Panc1 (cell line): ENCODE results near the gene ZBP1. TPM values are rescaled to one million over a fixed set of nuclear protein-coding genes. Genes with fewer than 3 reads are reported as not detected.

ENCODE experiments used
- ATAC-seq: fragments of 200-7000 bp; cut with Tn5 transposase; 2 replicates; pipeline ENCODE4 v1.9.1; 2020; ENCODE audit warnings: mild to moderate bottlenecking, moderate library complexity
- BruUV-seq: library from RNA; stranded (reverse); fragments of 400-500 nt; replicated peaks from 2 replicates; lab custom pipeline; 2021; lab: Mats Ljungman, UMichigan
- CTCF ChIA-PET: fragments of 300-600 bp; sonication (Branson Sonifier 250); formaldehyde crosslinking; loops from one replicate; lab custom pipeline; 2022; ENCODE audit warnings: antibody characterized with exemption; lab: Charles Lee
- POLR2A ChIA-PET: fragments of 300-600 bp; sonication (Branson Sonifier 250); formaldehyde crosslinking; loops from one replicate; lab custom pipeline; 2022; ENCODE audit warnings: antibody characterized with exemption; lab: Charles Lee
- DNase-seq: peaks from one replicate; pipeline ENCODE4 v3.0.0-alpha.2; 2010; ENCODE audit warnings: low read depth, low spot score
- H3K27ac ChIP-seq: 2 replicates; pipeline ENCODE4 v1.5.1; 2011; ENCODE audit warnings: mild to moderate bottlenecking, low read length, inconsistent platforms
- H3K27me3 ChIP-seq: fragments of 200-500 bp; sonication (Bioruptor generic); 2 replicates; pipeline ENCODE4 v1.6.0; 2014; ENCODE audit warnings: low read length, inconsistent platforms; ENCODE audit not compliant: control insufficient read depth, insufficient read depth
- H3K36me3 ChIP-seq: fragments of 200-500 bp; sonication (Bioruptor generic); 2 replicates; pipeline ENCODE4 v1.5.1; 2014; ENCODE audit warnings: inconsistent platforms, mild to moderate bottlenecking, low read length, moderate library complexity; ENCODE audit not compliant: control insufficient read depth, insufficient read depth
- H3K4me1 ChIP-seq: 2 replicates; pipeline ENCODE4 v1.5.1; 2011; ENCODE audit warnings: inconsistent platforms, mild to moderate bottlenecking, low read length, moderate library complexity; ENCODE audit not compliant: control insufficient read depth, insufficient read depth
- H3K4me3 ChIP-seq, 2 experiments: 2 replicates each; pipeline ENCODE4 v1.5.1; 2011 to 2012; ENCODE audit warnings: low read depth in 2 of 2, low read length in 2 of 2, mild to moderate bottlenecking in 2 of 2, inconsistent platforms in 1 of 2, moderate library complexity in 1 of 2
- H3K9me3 ChIP-seq: fragments of 200-500 bp; sonication (Bioruptor generic); 2 replicates; pipeline ENCODE4 v1.5.1; 2014; ENCODE audit warnings: low read depth, mild to moderate bottlenecking, inconsistent platforms, low read length, moderate library complexity; ENCODE audit not compliant: control insufficient read depth, insufficient read depth
- POLR2AphosphoS5 ChIP-seq: IDR thresholded peaks from 2 replicates; pipeline ENCODE4 v1.6.1; 2012; ENCODE audit warnings: mild to moderate bottlenecking, low read depth, low read length, moderate library complexity
- SIN3A ChIP-seq: IDR thresholded peaks from 2 replicates; pipeline ENCODE4 v1.6.1; 2012; ENCODE audit warnings: low read depth, mild to moderate bottlenecking, low read length, moderate library complexity, borderline replicate concordance; ENCODE audit not compliant: insufficient read depth
- TCF7L2 ChIP-seq: IDR thresholded peaks from 2 replicates; pipeline ENCODE4 v1.6.1; 2011; ENCODE audit warnings: mild to moderate bottlenecking, low read depth, low read length, inconsistent platforms
- in situ Hi-C: cut with HindIII; loops from 2 replicates; pipeline ENCODE4 v1.10.0; 2016; ENCODE audit warnings: low sequenced_read_pairs, low pct_unique_long_range_greater_than_20kb
- intact Hi-C: fragments of 100-400 bp; cut with micrococcal nuclease; formaldehyde crosslinking; loops from one replicate; pipeline ENCODE4 v1.10.0; 2022; ENCODE audit not compliant: unreplicated experiment
- total RNA-seq: library from RNA; stranded (reverse); gene quantifications from one replicate; pipeline ENCODE4 v1.2.1, GENCODE V29; 2021; ENCODE audit not compliant: unreplicated experiment
- TF ChIP-seq, protein P1 (sequence below): fragments of 450-650 bp; IDR thresholded peaks from 2 replicates; pipeline ENCODE4 v1.5.1; 2017; ENCODE audit warnings: mild to moderate bottlenecking
- TF ChIP-seq, protein P2 (sequence below), 2 experiments: IDR thresholded peaks; 2 replicates each; pipeline ENCODE4 v1.6.1; 2011 to 2012; ENCODE audit warnings: low read depth in 2 of 2, control low read depth in 1 of 2, low read length in 1 of 2, mild to moderate bottlenecking in 1 of 2, moderate library complexity in 1 of 2; ENCODE audit not compliant: insufficient read depth in 1 of 2

ZBP1 gene
- total RNA-seq, 1 experiment from 2014 or later, result not detected

DNA sequence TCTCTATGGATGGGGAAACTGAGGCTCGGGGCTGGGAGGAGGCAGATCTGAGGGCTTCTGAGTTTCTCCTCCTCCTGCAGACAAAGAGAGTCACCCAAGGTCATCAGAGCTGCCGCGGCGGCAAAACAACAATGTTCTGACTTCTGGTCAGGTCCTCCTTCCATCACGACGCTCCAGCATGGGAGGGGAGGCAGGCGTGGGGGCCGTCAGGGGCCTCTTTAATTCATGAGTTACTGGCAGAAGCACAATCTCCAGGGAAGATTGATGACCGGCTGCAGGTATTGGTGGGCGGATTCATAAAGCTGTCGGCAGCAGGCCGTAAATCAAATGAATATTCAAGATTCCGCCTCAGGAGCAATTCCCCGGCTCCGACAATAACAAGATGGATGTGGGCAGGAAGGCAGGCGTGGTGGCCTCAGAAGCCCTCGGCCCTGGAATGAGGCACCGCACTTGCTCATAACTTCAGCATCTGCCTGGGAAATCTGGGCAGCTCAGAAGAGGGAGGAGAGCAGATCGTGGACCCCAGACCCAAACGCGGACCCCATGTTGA lies 40.3 kb downstream of the ZBP1 start:
- Histone ChIP-seq H3K36me3 (no peaks in the 10 kb centered on the region), H3K27me3 (peaks cover 19% of the 10 kb centered on the region; the same call in 1 of the 2 replicates), H3K4me1 (peaks cover 5% of the 10 kb centered on the region), H3K4me3 (no peak overlapping the region), H3K9me3 (no peaks in the 10 kb centered on the region), H3K27ac (no peak overlapping the region)
- POLR2A ChIA-PET, result no interaction called here
- in situ Hi-C loops, result no loop called here
- DNase-seq (no peak), ATAC-seq (no peak)
- CTCF ChIA-PET, result no interaction called here
- no TSS peak for BruUV-seq
- TF ChIP-seq, protein P1, sequence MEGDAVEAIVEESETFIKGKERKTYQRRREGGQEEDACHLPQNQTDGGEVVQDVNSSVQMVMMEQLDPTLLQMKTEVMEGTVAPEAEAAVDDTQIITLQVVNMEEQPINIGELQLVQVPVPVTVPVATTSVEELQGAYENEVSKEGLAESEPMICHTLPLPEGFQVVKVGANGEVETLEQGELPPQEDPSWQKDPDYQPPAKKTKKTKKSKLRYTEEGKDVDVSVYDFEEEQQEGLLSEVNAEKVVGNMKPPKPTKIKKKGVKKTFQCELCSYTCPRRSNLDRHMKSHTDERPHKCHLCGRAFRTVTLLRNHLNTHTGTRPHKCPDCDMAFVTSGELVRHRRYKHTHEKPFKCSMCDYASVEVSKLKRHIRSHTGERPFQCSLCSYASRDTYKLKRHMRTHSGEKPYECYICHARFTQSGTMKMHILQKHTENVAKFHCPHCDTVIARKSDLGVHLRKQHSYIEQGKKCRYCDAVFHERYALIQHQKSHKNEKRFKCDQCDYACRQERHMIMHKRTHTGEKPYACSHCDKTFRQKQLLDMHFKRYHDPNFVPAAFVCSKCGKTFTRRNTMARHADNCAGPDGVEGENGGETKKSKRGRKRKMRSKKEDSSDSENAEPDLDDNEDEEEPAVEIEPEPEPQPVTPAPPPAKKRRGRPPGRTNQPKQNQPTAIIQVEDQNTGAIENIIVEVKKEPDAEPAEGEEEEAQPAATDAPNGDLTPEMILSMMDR, result no peak
- intact Hi-C loops, result no loop called here

DNA sequence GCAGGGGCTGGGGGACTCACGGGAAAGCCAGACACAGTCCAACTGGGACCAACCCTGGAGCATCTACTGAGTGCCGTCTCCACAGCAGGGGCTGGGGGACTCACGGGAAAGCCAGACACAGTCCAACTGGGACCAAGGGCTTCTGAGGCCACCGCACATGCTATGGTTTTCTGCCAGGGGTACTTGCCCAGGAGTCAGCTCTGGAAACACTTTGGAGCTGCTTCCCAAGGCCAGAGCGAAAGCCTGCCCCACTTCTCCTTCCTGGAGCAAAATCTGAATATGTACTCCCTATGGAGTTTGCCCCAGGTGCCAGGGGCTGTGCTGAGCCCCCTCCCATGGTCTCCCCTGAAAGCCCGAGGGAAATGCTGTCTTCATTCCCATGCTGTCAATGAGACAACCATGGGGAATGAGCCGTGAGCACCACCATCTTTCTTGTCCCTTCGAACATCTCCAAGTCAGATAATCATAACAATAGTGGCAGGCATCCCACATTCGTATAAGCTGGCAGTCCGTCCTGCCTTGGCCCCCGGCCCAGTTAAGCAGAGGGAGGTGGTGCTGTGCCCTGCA lies 40.8 kb downstream of the ZBP1 start:
- POLR2A ChIA-PET, result no interaction called here
- BruUV-seq, result no TSS peak
- no peak overlapping the region for H3K4me3 ChIP-seq

More for the DNA sequence above, 40.8 kb downstream of the ZBP1 start:
- Histone ChIP-seq H3K27ac (no peak overlapping the region), H3K4me1 (peaks cover 5% of the 10 kb centered on the region), H3K36me3 (no peaks in the 10 kb centered on the region; the same call in 1 of the 2 replicates), H3K27me3 (peaks cover 22% of the 10 kb centered on the region; the same call in 1 of the 2 replicates), H3K9me3 (no peaks in the 10 kb centered on the region)
- intact Hi-C loops (no loop called here), in situ Hi-C loops (no loop called here)
- TF ChIP-seq, protein P2, sequence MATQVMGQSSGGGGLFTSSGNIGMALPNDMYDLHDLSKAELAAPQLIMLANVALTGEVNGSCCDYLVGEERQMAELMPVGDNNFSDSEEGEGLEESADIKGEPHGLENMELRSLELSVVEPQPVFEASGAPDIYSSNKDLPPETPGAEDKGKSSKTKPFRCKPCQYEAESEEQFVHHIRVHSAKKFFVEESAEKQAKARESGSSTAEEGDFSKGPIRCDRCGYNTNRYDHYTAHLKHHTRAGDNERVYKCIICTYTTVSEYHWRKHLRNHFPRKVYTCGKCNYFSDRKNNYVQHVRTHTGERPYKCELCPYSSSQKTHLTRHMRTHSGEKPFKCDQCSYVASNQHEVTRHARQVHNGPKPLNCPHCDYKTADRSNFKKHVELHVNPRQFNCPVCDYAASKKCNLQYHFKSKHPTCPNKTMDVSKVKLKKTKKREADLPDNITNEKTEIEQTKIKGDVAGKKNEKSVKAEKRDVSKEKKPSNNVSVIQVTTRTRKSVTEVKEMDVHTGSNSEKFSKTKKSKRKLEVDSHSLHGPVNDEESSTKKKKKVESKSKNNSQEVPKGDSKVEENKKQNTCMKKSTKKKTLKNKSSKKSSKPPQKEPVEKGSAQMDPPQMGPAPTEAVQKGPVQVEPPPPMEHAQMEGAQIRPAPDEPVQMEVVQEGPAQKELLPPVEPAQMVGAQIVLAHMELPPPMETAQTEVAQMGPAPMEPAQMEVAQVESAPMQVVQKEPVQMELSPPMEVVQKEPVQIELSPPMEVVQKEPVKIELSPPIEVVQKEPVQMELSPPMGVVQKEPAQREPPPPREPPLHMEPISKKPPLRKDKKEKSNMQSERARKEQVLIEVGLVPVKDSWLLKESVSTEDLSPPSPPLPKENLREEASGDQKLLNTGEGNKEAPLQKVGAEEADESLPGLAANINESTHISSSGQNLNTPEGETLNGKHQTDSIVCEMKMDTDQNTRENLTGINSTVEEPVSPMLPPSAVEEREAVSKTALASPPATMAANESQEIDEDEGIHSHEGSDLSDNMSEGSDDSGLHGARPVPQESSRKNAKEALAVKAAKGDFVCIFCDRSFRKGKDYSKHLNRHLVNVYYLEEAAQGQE (IDR thresholded peaks at IDR 0.05; ENCODE audit: insufficient read depth in 1 of 2, low read depth in 2 of 2, low read length in 1 of 2), result no peak
- TF ChIP-seq POLR2AphosphoS5 (no peak), TCF7L2 (no peak), SIN3A (no peak)
- TF ChIP-seq, protein P1, result no peak
- ATAC-seq (no peak), DNase-seq (no peak)
- CTCF ChIA-PET, result no interaction called here
